Stimulated activated naive CD8-positive, alpha-beta T cell treated with anti-CD3 and anti-CD28 coated beads, Interleukin-15, Interleukin-2, amounts not matched to agents 100 U/mL and 50 U/mL, for 24 hours (primary cell): ENCODE measurements around the gene PKDREJ.
"Not testable (repeated sequence)": the region's sequence is repeated elsewhere in the genome, so short reads cannot be mapped to it uniquely, and the experiment has no call there.

Source experiments
- ATAC-seq: fragments of 150-1000 bp; cut with Tn5 transposase; one replicate; pipeline ENCODE4 v1.10.0; 2021
- DNase-seq: peaks from one replicate; pipeline ENCODE4 v3.0.0; 2021

PKDREJ gene

GRCh38 chr22:46267431-46268279, 4.5 kb upstream of the PKDREJ start, which contains the start of gene TTC38:
TTC38 (plus strand) TSS chr22:46268008; CDS start chr22:46268040, 32 bp downstream.
- DNase-seq (peak; percentile 65), ATAC-seq (peak; percentile 79)

- not testable (repeated sequence) for DNase-seq, ATAC-seq
These were observed 2.5 kb upstream of the PKDREJ start for GRCh38 chr22:46265627-46266026.

GRCh38 chr22:46264520-46264919, 1.4 kb upstream of the PKDREJ start:
- not testable (repeated sequence) for ATAC-seq

GRCh38 chr22:46262449-46263215, 511 bp downstream of the PKDREJ start:
- ATAC-seq, result peak; percentile 59
- DNase-seq, result peak; percentile 52

More at GRCh38 chr22:46264520-46264919, 1.4 kb upstream of the PKDREJ start:
- not testable (repeated sequence) for DNase-seq

- ATAC-seq, result no peak
- DNase-seq, result no peak
These were observed 3.1 kb downstream of the PKDREJ start for GRCh38 chr22:46260038-46260437.

GRCh38 chr22:46259374-46259773, 3.8 kb downstream of the PKDREJ start:
- no peak for ATAC-seq
- no peak for DNase-seq

GRCh38 chr22:46256358-46256958, 6.7 kb downstream of the PKDREJ start:
- DNase-seq (no peak), ATAC-seq (no peak)

GRCh38 chr22:46251816-46252380, 11.2 kb downstream of the PKDREJ start:
- no peak for ATAC-seq
- DNase-seq, result no peak

GRCh38 chr22:46251266-46251665, 11.9 kb downstream of the PKDREJ start:
- DNase-seq, result no peak

GRCh38 chr22:46250783-46251125, 12.4 kb downstream of the PKDREJ start:
- peak; percentile 27 for DNase-seq
- ATAC-seq, result no peak

More at GRCh38 chr22:46251266-46251665, 11.9 kb downstream of the PKDREJ start:
- no peak for ATAC-seq

GRCh38 chr22:46250035-46250782, 12.9 kb downstream of the PKDREJ start, which contains the start of gene CDPF1:
CDPF1 (minus strand) TSS chr22:46250293; CDS start chr22:46248284, 2,009 bp downstream.
- ATAC-seq (peak; percentile 91), DNase-seq (peak; percentile 94)

GRCh38 chr22:46247443-46247975, 15.6 kb downstream of the PKDREJ start:
- ATAC-seq (no peak), DNase-seq (no peak)

- ATAC-seq (no peak), DNase-seq (no peak)
These were observed 17.0 kb downstream of the PKDREJ start for GRCh38 chr22:46246178-46246577.

GRCh38 chr22:46245511-46245910, 17.6 kb downstream of the PKDREJ start:
- DNase-seq (no peak), ATAC-seq (no peak)

- ATAC-seq (no peak), DNase-seq (no peak)
These were observed 18.4 kb downstream of the PKDREJ start for GRCh38 chr22:46244771-46245170.

GRCh38 chr22:46242076-46242475, 21.1 kb downstream of the PKDREJ start:
- DNase-seq (no peak), ATAC-seq (no peak)

- no peak for DNase-seq
- ATAC-seq, result no peak
These were observed 21.6 kb downstream of the PKDREJ start for GRCh38 chr22:46241396-46242007.

GRCh38 chr22:46240907-46241306, 22.2 kb downstream of the PKDREJ start:
- DNase-seq (no peak), ATAC-seq (no peak)

- ATAC-seq (no peak), DNase-seq (no peak)
These were observed 22.6 kb downstream of the PKDREJ start for GRCh38 chr22:46240506-46240905.

- no peak for ATAC-seq
- no peak for DNase-seq
These were observed 23.1 kb downstream of the PKDREJ start for GRCh38 chr22:46240073-46240472.
